GM15510 (cell line): ENCODE measurements around the gene ARHGEF10L.

ENCODE experiments used
- POLR2A ChIP-seq: IDR thresholded peaks from 3 replicates; pipeline ENCODE4 v1.6.1; 2011; ENCODE audit warnings: borderline replicate concordance; ENCODE audit not compliant: insufficient read length; ENCODE audit errors: extremely low read depth

Gene ARHGEF10L

DNA sequence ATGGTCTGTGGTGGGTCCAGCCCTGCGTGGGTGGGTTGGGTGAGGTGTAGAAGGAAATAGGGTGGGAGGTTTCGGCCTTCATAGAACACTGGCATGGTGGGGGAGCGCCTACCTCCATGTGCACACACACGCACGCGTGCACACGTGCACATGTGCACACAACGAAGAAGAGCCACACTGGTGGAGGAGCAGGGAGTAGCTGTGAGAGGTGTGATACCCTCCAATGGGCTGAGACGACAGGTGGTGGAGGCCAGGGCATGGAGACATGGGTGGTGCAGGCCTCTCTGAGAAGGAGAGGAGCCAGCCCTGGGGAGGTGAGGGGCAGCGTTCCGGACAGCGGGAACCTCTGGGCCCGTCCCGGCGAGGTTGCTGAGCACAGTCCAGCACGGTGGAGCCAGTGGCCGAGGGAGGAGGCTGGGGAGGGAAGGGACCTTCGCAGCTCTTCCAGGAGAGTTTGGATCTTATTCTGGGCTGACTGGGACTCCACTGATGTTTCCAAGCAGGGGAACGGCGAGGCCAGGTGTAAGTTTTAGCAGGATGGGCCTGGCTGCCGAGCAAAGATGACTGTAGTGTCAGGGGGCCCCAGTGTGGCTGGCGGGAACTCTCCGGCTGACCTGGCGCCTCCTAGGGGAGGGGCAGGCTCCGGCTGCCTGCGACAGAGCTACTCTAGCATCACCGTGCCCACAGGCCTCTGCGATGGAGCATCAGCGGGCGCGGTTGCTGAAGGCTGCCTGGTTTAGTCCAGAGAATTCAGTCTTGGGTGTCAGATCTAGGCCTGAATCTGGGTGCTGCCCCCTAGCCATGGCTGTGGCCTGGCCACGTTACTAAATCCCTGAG is 107.2 kb downstream of the ARHGEF10L start:
- no peak for TF ChIP-seq POLR2A

DNA sequence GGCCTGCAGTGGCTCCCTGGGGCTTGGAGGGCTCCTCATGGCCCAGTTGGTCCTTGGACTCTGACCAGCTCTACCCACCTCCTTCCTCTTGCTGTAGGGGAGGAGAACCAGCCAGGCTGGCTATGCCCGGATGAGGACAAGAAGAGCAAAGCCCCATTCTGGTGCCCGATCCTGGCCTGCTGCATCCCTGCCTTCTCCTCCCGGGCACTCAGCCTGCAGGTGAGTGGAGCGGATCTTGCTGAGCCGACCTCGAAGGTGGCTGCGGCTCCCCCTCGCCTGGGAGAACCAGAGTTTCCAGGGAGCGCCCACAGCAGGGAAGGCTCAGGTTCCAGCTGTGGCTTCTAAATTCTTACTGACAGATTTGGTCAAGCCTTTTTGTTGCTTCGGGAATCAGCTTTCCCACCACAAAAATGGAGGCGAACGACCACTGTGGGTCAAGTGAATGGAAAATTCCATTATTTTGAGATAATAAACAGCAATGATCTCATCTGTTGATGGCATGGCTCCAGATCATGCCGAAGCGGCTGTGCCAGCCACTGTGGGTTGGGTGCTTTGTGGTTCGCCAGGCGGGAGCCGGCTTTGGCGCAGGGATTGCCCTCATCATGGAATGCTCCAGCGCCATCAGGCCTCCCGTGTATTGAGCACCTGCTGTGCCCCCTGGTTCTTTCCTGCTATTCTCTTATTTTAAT is 109.1 kb downstream of the ARHGEF10L start:
- TF ChIP-seq POLR2A = no peak

DNA sequence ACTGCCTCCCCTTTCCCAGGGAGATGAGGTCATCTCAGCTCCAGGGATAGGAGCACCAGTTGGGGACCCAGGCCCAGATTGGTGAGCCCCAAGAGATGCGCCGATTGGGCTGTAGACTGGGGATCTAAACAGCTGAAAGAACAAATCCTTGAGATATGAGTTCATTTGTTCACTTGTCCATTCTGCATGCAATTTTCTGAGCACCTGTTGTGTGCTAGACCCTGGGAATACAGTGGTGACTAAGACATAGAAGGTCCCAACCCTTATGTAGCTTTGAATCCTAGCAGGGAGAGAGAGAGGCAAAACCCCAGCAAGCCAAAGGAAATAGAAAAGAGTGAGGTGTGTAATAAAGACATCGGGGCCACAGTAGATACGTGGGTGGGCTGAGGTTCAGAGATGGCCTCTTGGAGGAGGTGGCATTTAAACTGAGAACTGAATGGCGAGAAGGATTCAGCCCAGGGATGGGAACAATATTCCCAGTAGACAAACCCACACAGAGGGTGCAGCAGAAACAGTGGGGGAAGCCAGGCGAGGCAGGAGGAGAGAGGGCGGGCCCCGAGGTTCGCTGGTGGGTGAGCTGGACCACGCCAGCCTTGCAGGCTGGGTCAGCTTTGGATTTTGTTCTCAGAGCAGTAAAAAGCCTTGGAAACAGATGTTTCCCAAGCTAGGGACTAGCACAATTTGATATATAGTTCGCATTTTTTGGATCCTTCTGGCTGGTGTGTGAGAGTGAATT is 110.0 kb downstream of the ARHGEF10L start:
- TF ChIP-seq POLR2A = no peak

DNA sequence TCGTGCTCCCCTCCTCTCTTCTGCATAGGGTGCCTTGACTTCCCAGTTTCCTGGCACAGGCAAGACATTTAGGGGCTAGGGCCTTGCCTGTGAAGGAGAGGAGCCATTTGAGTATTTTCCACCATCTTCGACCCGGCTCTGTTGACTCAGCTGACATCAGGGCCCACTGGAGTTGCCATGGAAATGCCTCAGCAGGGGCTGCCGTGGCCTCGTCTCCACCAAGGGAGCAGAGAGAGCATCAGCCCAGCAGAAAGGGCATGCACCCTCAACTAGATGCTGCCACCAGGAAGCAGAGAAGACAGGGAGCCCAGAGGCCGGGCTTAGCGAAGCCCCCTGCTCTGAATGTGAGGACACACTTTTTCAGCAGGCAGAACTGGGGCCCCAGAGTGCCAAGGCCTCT is 113.8 kb downstream of the ARHGEF10L start:
- no peak for TF ChIP-seq POLR2A

DNA sequence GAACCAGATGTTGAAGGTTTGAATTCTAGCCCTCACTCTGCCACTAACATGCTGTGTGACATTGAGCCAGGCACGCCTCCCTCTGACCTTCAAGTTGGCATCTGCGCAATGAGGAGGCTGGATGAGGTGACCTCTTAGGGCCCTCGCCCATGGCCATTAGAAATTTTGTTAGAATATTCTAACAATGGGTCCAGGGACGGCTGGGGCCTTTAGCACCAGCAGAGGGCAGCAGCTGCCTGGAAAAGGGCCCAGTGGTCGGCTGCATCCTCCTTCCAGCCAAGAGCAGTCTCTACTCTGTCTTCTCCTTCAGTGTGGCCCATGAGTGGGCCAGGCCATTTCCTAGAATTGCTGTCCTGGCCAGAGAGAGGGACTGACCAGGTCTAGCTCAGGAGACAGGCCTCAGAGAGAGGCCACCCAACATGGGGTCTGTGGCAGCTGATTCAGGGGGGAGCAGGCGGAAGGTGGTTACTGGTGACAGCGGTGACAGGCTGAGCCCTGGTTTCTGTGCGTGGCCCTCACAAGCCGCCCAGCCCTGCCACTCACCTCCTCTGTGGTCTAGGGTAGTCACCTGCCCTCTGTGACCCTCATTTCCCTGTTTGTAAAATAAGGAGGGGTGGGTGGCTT is 114.3 kb downstream of the ARHGEF10L start:
- TF ChIP-seq POLR2A = no peak

DNA sequence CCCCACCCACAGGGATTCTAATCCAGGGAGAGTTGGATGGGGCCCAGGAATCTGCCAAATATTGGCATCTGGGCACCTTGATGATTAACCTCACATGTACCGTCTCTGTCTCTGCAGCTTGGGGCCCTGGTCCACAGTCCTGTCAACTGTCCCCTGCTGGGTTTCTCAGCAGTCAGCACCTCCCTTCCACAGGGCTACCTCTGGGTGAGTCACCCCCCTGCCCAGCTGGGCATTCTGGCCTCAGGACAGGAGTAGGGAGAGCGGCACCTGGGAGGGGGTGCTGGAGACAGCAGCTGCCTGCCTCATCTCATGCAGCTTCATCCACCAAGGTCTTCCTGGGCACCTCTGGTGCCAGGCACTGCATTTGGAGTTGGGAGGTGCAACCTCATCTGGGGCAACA is 115.0 kb downstream of the ARHGEF10L start:
- no peak for TF ChIP-seq POLR2A

DNA sequence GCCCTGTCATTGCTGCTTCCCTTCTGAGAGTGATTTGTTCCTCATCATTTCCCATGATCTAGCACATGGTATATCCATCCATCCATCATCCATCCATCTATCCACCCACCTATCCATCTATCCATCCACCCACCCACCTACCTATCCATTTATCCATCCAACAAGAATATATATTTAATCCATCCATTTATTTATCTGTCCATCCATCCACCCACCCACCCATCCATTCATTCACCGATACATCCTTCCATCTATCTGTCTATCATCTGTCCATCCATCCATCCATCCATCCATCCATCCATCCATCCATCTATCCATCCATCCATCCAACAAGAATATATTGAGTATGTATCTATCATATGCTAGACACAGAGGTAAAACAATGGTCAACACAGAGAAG is 115.7 kb downstream of the ARHGEF10L start:
- TF ChIP-seq POLR2A = no peak

DNA sequence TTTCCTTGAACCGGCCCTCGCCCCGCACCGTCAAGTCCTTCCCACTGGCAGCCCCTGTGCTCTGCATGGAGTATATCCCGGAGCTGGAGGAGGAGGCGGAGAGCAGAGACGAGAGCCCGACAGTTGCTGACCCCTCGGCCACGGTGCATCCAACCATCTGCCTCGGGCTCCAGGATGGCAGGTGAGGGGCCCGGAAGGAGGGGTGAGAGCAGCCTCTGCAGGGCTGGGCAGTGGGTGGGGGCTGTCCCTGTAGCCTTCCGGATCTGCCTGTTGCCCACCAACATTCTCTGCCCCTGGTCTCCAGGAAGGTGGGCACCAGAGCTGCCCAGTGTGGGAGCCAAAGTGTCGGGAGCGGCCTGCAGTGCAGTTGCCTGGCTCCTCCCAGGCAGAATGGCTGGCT is 116.4 kb downstream of the ARHGEF10L start:
- no peak for TF ChIP-seq POLR2A

DNA sequence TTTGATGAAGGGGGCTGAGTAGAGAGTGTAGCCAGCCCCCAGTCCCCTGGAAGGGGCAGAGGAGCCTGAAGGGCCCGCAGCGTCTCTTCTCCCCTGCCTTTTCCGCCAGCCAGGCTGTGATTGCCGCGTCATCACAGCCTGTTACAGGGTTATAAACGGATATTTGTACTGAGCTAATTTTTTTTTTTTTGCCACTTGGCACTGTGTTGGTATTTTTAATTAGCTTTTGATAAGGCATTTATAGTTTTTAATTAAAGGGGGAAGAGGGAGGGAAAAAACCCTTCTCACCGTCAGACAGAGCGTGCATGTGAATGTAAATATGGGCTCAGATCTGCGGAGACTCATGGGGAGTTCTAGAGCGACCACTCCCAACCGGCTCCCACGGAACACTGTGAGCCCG is 117.9 kb downstream of the ARHGEF10L start:
- TF ChIP-seq POLR2A = no peak

DNA sequence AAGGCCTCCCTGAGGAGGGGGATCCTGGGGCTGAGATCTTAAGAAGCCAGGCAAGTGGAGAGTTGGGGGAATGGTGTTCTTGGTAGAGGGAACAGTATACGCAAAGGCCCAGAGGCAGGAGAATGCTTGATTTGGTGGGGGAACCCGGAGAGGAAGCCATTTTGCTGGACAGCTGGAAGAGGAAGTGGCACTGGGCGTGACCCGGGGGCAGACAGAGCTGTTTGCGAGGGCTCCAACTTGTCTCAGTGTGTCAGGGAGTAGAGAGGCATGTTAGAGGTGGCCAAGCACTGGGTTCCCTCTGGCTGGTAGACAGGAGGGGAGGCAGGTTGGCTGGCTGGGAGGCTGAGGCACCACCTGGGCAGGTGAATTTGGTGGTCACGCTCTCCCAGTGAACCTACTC is 119.3 kb downstream of the ARHGEF10L start:
- no peak for TF ChIP-seq POLR2A

DNA sequence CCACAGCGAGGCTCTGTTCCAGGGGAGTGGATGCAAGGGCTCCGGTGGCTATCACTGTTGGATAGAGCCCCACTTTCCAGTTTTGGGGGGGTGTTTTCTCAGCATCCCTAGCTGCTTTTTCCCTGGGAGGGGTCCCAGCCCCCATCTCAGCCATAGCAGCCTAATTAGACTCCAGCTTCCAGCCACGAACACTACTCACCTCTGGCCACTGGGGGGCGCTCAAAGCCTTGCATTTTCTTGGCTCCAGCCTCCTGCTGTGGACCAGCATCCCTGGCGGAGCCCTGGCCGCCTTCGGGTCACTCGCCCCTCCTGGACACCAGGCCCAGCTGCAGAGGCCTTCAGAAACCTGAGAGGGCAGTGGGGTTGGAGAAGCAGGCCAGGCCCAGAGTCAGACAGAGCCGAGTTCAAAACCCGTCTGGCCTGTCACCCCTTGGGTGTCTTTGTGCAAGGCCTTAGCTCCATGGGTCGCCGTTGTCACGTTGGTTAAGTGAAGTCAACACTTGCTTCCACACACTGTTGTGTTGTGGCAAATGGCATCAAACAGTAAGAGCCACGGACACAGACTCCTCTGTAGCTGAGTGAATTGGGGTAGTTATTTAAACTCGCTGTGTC is 122.2 kb downstream of the ARHGEF10L start:
- TF ChIP-seq POLR2A = no peak

DNA sequence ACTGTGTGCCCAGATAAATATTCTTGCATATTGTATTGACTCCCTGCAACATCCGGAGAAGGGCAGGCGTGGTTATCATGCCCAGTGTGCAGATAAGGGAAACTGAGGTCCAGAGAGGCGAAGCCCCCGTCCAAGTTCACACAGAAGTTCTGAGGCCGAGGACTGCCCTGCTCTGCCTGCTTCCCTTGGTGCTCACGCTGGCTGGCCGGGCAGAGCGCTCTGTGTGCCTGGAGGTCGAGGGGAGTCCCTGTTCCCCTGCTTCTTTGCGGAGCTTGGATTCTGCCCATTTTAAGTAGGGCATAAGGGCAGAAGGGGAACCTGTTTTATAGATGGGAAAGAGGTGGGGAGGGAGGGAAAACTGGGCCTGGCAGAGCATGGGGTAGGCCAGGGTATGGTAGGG is 122.8 kb downstream of the ARHGEF10L start:
- TF ChIP-seq POLR2A = no peak

DNA sequence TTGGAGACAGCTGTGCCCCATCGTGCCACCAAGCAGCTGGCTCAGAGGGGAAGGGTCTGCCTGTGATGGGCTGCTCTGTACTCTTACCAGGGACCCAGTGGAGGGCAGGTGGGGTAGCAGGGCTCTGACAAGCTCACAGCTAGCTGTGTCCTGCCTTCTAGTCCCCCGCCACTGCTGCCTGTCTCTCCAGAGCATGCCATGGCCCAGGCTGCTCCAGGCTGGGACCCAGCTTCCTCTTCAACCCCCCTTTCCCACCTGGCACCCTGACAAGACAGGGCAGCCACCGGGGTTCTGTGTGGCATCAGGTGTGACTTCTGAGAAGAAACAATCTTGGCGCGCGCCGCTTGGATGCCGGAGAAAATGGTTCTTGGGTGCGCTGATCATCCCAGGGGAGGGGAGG is 123.3 kb downstream of the ARHGEF10L start:
- no peak for TF ChIP-seq POLR2A

DNA sequence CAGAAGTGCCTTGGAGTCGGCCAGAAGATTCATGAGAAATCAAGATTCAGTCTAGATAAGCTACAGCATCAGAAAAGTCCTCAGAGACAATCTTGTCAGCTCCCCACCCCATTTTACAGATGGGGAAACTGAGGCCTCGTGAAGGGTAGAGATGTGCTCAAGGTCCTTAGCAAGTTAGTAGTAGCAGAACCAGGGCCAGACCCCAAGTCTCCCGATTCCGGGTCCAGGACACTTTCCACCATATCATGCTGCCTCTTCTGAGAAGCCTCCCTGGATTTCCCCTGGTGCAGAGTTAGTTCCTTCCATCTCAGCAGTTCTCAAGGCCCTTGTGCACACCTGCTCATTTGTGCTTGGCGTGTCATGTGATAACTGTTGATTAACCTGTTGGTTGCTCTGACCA is 124.1 kb downstream of the ARHGEF10L start:
- no peak for TF ChIP-seq POLR2A
